NOMO-1 treated with DMSO at 0.1 percent for 48 hours (cell line): Measurements from ENCODE around the gene ARHGAP24.
"Not testable (repeated sequence)": the region's sequence is repeated elsewhere in the genome, so short reads cannot be mapped to it uniquely, and the experiment has no call there.

Experiments
- DNase-seq: peaks from one replicate; lab custom pipeline; 2025; ENCODE audit not compliant: unreplicated experiment; lab: John Stamatoyannopoulos, UW

Gene ARHGAP24

DNA sequence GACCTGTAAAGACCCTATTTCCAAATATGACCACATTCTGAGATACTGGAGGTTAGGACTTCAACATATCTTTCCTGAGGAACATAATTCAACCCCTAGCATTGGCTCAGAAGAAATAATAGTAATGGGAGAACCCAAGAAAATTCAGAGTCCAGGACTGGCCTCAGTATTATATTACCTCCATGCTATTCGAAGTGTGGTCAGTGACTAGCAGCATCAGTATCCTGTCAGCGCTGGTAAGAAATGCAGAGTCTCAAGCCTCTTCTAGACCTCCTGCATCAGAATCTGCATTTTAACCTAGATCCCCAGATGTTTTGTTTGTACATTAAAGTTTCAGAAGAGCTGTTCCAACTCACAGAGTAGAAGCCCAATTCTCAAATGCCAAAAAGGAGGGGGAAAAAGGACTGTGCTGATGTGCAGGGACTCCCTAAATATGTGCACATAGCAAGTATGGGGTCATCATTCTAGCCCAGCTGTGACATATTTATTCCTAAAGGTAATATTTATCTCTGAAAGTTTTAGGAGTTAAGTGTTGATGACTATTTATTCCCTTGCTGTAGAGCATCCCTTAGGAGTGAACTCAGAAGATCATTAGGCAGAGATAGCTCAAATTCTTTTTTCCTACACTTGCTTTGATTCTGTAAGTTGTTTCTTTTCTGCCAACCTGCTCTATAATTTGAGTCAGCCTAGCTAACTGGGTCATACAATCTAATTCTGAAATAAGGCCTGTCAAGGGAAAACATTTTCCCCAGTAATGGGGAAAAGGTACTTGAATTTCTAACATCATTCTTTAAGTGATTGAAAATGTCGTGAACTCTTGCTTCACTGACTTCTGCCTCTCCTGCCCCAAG lies 361.9 kb downstream of the ARHGAP24 start:
- no peak for DNase-seq

DNA sequence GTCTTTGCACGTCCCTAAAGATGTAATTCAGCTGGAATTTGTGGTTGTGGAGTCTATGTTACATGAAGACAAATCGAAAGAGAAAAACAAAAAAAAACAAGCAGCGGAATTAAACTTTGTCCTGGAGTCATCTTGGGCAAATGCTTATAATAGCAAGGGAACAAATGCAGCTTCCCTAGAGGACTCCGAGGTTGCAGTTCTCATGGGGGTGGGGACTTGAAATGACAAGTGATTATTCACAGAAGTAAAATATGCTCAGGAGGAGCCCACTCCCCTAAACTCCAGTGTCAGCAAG lies 362.4 kb downstream of the ARHGAP24 start:
- DNase-seq = no peak

DNA sequence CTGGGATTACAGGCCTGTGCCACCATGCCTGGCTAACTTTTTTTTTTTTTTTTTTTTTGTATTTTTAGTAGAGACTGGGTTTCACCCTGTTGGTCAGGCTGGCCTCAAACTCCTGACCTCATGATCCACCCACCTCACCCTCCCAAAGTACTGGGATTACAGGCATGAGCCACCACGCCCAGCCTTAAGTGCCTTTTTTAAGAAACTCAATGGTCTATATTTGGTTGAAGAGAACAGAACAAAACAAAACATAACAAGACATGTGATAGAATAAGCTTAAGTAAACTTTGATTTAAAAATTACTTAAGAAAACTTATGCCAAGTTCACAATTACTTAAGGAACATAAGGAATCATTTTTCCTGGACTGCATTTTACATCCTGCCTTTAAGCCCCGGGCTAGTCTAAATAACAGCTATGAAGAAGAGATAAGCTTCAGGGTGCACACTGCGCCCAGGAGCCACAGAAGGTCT lies 365.1 kb downstream of the ARHGAP24 start:
- DNase-seq = not testable (repeated sequence)

DNA sequence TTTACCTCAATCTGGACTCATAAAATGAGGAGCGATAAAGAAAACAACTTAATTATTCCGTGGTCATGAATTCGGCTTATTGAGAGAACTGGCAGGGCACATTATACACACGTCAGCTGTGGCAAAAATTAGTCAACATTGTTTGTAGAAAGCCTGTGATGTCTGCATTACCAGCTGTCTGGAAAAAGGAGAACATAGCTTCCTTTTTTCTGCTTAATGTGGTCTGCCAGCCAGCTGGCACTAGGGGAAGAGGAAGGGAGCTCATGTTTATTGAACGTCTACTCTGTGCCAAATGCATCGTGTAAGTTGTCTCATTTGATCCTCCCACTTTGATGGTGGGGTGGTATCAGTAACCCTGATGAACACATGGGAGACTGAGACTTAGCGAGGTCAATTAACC lies 367.6 kb downstream of the ARHGAP24 start:
- peak; percentile 95 for DNase-seq

DNA sequence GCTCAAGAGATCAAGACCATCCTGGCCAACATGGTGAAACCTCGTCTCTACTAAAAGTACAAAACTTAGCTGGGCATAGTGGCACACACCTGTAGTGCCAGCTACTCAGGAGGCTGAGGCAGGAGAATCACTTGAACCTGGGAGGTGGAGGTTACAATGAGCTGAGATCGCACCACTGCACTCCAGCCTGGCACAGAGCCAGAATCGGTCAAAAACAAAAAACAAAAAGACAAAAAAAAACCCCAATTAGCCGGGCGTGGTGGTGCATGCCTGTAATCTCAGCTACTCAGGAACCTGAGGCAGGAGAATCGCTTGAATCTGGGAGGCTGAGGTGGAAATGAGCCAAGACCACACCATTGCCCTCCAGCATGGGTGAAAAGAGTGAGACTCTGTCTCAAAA lies 378.8 kb downstream of the ARHGAP24 start:
- DNase-seq = not testable (repeated sequence)

GRCh38 chr4:85854546-85854945 lies 379.6 kb downstream of the ARHGAP24 start:
- DNase-seq = no peak

- no peak for DNase-seq
These were observed 385.3 kb downstream of the ARHGAP24 start for GRCh38 chr4:85860066-85860740.

- no peak for DNase-seq
These were observed 386.3 kb downstream of the ARHGAP24 start for GRCh38 chr4:85861064-85861765.

- no peak for DNase-seq
These were observed 387.9 kb downstream of the ARHGAP24 start for GRCh38 chr4:85862896-85863295.

DNA sequence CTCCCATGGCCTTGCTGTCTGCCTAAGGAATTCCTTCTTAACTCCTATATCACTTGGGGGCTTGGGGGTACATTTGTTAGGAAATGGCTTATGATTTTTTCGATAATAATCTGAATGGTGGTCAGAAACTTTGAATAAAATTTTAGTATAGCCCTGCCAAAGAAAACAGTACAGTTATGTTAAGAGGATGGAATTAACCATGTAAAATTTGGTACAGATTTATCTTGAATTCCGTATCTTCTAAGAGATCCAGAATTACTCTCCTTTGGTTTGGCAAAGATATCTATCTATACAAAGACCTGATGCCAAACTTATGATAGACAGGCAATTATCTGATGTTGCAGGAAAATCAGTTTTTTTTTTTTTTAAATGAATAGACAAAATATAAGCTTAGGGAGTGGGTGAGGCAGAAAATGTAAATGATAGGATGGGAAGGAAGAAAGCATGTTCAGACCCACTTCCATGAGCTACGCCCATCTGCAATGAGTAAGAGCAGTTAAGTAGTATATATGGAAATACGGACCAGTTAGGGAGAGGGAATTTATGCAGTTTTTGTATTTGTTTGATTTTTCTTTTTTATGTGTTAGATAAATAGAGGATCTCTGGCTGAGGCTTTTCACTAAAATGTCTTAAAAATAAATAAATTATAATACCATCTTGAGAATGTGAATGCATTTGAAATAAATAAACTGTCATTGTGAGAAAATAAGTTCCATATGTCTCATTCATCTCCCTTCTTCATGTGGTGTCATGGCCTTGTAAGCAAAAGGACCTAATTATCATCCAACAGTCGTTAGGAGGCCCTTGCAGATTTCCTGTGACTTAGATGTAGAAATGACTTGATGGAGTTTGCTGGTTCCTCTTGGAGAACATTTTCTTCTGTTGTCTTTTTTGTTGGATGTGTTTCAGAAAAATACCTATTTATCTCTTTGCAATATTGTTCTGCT lies 389.6 kb downstream of the ARHGAP24 start:
- no peak for DNase-seq

DNA sequence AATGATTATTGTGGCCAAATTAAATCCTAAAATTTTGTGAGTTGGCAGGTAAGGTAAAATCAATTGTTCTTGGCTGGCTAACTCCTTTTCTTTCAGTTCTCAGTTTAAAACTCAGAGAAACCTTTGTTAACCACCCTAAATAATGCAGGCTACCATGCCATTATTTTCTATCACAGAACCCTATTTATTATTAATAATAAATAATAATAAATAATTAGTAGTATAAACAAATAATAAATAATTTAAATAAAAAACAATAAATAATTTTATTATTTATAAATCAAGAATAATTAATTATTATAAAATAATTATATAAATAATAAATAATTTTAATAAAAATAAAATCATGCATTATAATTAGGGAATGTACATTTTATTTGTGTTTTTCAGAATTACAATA lies 390.3 kb downstream of the ARHGAP24 start:
- DNase-seq = no peak

DNA sequence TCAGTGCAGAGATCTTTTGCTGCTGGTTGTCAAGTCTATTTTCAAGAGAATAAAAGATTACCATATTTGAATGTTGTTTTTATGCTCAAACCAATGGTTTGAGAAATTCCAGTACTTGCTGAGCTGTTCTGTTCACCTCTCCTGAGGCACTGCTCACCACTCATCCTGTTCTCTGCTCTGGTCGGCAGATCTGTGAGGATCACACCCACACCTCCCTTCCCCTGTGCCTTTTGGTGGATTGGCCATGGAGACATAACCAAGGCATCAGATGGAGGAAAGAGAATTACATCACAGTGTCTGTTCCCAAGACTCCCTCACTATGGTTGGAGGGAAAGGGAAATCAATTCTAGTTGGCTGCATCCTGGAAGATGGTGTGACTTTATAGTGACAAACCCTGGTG lies 391.6 kb downstream of the ARHGAP24 start:
- DNase-seq = no peak

DNA sequence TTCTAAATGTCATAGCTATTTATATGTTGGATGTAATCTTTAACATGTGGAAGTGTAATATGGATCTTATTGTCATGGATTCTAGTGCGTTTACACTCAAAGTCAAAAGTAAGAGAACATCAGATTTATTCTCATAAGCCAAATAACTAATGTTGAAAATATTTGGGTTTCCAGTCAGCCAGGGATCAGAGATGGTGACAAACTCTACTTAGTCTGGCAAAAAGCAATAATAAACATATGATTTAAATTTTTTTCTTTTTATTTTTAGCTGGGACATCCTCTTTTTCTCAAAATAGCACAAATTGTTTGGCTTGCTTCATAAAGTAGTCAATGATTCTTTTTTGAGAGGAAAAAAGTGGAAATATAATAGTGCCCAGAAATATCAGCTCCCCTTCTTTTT lies 392.3 kb downstream of the ARHGAP24 start:
- no peak for DNase-seq

- no peak for DNase-seq
These were observed 394.2 kb downstream of the ARHGAP24 start for GRCh38 chr4:85869181-85869580.

DNA sequence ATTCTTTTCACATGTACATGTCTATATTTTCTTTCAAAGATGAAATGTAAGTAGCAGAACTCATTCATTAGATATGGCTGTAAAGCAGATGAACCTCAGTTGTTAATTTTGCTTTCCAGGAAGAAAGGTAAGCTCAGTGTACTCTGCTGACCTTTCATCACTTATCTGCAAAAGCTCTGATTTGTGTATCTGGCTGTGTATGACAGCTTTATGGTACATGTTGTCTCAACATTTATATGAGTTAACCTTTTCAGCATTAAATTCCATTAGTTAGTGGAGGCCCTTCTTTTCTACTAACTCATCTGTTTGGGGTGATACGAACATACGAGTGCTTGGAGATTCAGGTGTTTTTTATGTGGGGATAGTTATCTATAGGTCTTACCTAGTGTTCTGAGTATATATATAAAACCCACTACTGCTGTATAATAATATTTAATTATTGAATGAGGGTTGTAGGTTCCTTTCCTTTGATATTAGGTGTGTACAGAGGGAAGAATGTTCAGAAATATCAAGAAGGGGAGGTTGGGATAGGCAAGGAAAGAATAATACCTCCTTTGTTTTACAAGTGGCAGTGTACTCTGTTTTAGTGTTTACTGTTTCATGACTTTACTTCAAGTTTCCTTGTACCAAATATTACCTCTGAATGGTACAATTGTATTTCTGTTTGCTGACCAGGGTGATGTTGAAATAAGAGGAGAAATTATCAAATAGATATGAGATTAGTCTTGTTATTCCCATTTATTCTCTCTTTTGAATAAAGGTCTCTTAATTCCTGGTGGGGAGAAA lies 395.5 kb downstream of the ARHGAP24 start:
- DNase-seq = no peak

GRCh38 chr4:85873566-85873965 lies 398.6 kb downstream of the ARHGAP24 start:
- no peak for DNase-seq

DNA sequence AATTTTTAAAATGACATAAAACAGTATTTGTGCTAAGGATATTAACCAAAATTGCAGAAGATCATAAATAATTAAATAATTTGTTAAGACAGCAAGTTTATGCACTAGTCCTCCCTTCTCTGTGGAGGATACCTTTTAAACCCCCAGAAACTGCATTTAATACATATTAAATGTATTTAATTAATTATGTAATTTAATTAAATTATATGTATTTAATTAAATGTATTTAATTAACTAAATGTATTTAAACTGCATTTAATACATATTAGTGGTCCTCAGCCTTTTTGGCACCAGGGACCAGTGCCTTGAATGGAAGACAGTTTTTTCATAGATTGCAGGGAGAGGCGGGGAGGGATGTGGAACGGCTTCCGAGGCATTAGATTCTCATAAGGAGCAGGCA lies 404.6 kb downstream of the ARHGAP24 start:
- DNase-seq = no peak

GRCh38 chr4:85883180-85883579 lies 408.2 kb downstream of the ARHGAP24 start:
- no peak for DNase-seq

- no peak for DNase-seq
These were observed 409.3 kb downstream of the ARHGAP24 start for GRCh38 chr4:85884251-85884650.

DNA sequence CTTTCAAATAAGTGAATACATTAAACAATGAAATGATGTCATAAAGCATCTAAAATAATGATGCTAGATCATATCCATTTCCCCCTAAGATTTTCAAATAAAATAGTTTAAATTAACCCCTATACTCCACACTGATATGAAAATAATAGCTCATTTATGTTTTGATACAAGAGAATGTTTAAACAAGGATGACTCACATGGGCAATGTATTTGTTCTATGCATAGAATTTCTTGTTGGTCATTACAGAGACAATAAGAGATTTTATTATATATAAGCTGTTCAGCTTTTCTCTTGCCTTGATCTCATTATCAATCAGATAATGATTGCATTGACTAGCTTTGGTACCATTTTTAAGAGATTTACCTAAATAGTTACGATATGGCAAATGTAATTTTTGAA lies 411.7 kb downstream of the ARHGAP24 start:
- no peak for DNase-seq
